ENCODE results near the gene DOCK1.

The DOCK1 gene

DNA sequence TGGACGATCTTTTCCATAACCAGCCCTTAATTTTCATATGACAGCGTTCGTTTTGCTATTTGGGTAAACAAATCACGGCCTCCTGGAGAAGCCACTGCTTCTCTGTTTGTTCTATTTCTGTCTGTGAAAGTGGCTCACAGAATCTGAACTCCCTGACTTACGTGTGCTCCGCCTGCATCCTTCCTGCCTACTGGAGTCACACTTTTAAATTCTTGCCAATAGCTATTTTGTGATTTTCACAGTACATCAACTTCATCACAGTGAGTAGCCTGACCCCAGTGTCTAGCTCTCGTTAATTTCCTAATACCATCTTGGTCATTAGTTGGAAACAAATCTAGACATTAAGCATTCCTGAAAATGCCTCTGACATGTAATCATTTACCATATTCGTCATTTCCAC, 594.9 kb downstream of the DOCK1 start:
- DNase-seq: no peak
- Histone ChIP-seq H3K4me1 (ENCODE audit: low read length) (no peaks in the 10 kb centered on the region), H3K4me2 (ENCODE audit: low read depth, low read length) (no peak overlapping the region), H3K27me3 (replicated peaks; ENCODE audit: insufficient read depth, low read length) (0 out of 2 replicates have a peak, but pooled peaks cover 8% of the 10 kb centered on the region), H3K4me3 (ENCODE audit: low read length) (no peak overlapping the region), H3F3A (ENCODE audit: insufficient read depth, low read length) (no peaks in the 10 kb centered on the region), H3K36me3 (replicated peaks; ENCODE audit: insufficient read depth, low read length) (no peaks in the 10 kb centered on the region), H3K9me2 (replicated peaks; ENCODE audit: insufficient read depth, low read length) (no peaks in the 10 kb centered on the region), H3K27ac (ENCODE audit: low read length) (no peak overlapping the region), H3K9me3 (replicated peaks; ENCODE audit: insufficient read depth, low read length) (no peaks in the 10 kb centered on the region), H4K20me1 (ENCODE audit: insufficient read depth, low read length) (no peaks in the 10 kb centered on the region), H2AFZ (ENCODE audit: low read length) (no peak overlapping the region), H3K9ac (ENCODE audit: low read length) (no peak overlapping the region), H3K79me2 (ENCODE audit: low read length) (no peaks in the 10 kb centered on the region)
- no peak for TF ChIP-seq EZH2 (optimal IDR thresholded peaks at IDR 0.05; ENCODE audit: low read depth, low read length)

All from MM.1S (cell line).